ENCODE measurements around the gene ETNPPL.

The ETNPPL gene

DNA sequence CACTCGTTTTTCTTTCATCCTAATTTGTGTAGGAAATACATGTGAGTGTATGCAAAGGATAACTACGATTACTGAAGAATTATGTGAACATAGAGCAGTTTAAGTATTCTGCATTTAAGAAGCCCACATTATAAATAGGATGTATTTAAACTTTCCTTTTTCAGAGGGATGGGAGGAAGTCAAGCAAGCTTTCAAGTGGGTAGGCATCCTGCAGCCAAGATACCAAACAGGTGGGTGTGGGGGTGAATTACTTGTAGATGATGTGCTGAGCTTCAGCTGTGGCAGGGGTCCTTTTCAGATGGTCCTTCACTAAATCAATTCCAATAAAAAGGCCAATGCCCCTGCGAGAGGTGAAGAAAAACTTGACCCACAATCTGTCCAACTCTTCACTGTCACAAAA lies 16.3 kb downstream of the ETNPPL start:
- H3K27me3 ChIP-seq (ENCODE audit: insufficient read depth, poor library complexity, severe bottlenecking) = no peaks in the 10 kb centered on the region
- DNase-seq (ENCODE audit: low read depth in 1 of 2, low spot score in 1 of 2) = no peak
- no peak overlapping the region for H3K4me3 ChIP-seq (replicated peaks; ENCODE audit: insufficient read depth, low read length)
- no peak for TF ChIP-seq CTCF (IDR thresholded peaks at IDR 0.05; ENCODE audit: insufficient read depth, low read length)
- TF ChIP-seq, protein P1, sequence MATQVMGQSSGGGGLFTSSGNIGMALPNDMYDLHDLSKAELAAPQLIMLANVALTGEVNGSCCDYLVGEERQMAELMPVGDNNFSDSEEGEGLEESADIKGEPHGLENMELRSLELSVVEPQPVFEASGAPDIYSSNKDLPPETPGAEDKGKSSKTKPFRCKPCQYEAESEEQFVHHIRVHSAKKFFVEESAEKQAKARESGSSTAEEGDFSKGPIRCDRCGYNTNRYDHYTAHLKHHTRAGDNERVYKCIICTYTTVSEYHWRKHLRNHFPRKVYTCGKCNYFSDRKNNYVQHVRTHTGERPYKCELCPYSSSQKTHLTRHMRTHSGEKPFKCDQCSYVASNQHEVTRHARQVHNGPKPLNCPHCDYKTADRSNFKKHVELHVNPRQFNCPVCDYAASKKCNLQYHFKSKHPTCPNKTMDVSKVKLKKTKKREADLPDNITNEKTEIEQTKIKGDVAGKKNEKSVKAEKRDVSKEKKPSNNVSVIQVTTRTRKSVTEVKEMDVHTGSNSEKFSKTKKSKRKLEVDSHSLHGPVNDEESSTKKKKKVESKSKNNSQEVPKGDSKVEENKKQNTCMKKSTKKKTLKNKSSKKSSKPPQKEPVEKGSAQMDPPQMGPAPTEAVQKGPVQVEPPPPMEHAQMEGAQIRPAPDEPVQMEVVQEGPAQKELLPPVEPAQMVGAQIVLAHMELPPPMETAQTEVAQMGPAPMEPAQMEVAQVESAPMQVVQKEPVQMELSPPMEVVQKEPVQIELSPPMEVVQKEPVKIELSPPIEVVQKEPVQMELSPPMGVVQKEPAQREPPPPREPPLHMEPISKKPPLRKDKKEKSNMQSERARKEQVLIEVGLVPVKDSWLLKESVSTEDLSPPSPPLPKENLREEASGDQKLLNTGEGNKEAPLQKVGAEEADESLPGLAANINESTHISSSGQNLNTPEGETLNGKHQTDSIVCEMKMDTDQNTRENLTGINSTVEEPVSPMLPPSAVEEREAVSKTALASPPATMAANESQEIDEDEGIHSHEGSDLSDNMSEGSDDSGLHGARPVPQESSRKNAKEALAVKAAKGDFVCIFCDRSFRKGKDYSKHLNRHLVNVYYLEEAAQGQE (IDR thresholded peaks at IDR 0.05; ENCODE audit: insufficient replicate concordance, low read depth) = no peak
- no peak for TF ChIP-seq GABPA (IDR thresholded peaks at IDR 0.05; ENCODE audit: low read depth)
- no peak for TF ChIP-seq POLR2AphosphoS5 (IDR thresholded peaks at IDR 0.05; ENCODE audit: low read depth)
- TF ChIP-seq SPI1 (IDR thresholded peaks at IDR 0.05; ENCODE audit: borderline replicate concordance, low read depth) = no peak
- no peak overlapping the region for H3K27ac ChIP-seq (replicated peaks)

DNA sequence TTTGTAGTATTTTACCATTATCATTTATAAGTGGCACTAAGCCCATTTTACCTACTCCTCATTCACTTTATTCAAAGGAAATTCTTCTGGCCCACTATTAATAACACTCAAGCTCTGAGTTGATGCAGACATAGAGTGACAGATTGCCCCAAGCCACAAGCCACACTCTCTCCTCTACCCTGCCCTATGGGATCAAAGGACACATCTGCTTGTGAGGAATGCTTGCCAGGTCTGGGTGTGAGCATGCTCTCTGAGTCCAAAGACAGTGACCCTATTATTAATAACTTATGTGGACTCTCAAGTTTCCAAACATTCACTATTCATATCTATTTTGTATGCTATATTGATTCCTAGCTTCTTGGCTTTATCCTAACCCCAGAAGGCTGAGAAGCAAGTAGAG lies 18.5 kb downstream of the ETNPPL start:
- Histone ChIP-seq H3K27ac (replicated peaks) (no peak overlapping the region), H3K27me3 (ENCODE audit: insufficient read depth, poor library complexity, severe bottlenecking) (no peaks in the 10 kb centered on the region), H3K4me3 (replicated peaks; ENCODE audit: insufficient read depth, low read length) (no peak overlapping the region)
- TF ChIP-seq SPI1 (IDR thresholded peaks at IDR 0.05; ENCODE audit: borderline replicate concordance, low read depth) = no peak
- TF ChIP-seq, protein P1 (IDR thresholded peaks at IDR 0.05; ENCODE audit: insufficient replicate concordance, low read depth) = no peak
- no peak for DNase-seq (ENCODE audit: low read depth in 1 of 2, low spot score in 1 of 2)

DNA sequence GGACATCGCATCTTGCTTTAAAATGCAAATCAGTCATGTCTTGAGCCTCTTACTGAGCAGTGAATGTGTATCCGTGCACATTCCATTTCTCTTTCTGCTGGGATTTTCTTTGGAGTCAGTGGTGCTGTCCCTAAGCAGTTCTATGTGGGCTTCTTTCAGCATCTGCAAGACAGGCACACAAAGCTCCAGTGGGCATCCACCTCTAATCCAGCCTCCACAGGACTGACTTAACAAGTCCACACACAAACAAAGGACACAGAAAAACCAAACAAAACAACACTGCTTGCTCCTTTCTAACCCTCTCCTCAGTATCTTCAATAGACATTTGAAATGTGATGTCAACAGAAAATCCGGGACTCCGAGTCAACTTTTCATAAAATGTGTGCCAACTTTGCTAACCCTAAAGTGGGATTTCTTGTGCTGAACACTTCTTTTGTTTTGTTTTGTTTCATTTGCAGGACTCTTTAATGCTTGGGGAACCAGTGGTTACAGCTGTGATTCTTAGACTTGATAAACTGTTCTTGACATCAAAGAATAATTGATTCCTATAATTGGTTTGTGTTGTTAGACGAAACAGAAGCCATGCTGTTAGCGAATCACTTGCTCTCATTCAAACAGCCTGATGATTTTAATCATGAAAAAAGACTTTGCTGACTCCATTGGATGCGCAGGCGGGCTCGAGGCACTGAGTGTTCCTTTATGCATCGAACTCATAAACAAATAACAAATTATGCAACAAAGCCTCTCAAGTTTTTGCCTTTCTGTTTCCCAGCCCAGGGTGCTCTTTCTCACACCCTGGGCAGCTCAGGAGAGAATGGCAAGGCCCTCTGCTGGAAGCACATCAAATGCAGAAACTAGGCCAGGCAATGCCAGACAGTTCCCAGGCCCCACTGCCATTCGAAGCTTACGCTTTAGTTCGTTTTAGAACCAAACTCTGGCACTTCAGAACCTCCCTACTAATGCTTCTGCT lies 20.1 kb downstream of the ETNPPL start:
- Histone ChIP-seq H3K4me3 (replicated peaks; ENCODE audit: insufficient read depth, low read length) (no peak overlapping the region), H3K27ac (replicated peaks) (no peak overlapping the region)
- no peak for DNase-seq (ENCODE audit: low read depth in 1 of 2, low spot score in 1 of 2)

More for the DNA sequence above, 20.1 kb downstream of the ETNPPL start:
- H3K27me3 ChIP-seq (ENCODE audit: insufficient read depth, poor library complexity, severe bottlenecking) = no peaks in the 10 kb centered on the region
- TF ChIP-seq CTCF (IDR thresholded peaks at IDR 0.05; ENCODE audit: insufficient read depth, low read length) (no peak), POLR2AphosphoS5 (IDR thresholded peaks at IDR 0.05; ENCODE audit: low read depth) (no peak), GABPA (IDR thresholded peaks at IDR 0.05; ENCODE audit: low read depth) (no peak), SPI1 (IDR thresholded peaks at IDR 0.05; ENCODE audit: borderline replicate concordance, low read depth) (no peak)
- TF ChIP-seq, protein P1 (IDR thresholded peaks at IDR 0.05; ENCODE audit: insufficient replicate concordance, low read depth) = no peak
